ENCODE measurements around the gene CCDC91. TPM values are rescaled to one million over a fixed set of nuclear protein-coding genes. Genes with fewer than 3 reads are reported as not detected.

The CCDC91 gene
- total RNA-seq: 35.0 and 35.1 TPM in 2 replicates

DNA sequence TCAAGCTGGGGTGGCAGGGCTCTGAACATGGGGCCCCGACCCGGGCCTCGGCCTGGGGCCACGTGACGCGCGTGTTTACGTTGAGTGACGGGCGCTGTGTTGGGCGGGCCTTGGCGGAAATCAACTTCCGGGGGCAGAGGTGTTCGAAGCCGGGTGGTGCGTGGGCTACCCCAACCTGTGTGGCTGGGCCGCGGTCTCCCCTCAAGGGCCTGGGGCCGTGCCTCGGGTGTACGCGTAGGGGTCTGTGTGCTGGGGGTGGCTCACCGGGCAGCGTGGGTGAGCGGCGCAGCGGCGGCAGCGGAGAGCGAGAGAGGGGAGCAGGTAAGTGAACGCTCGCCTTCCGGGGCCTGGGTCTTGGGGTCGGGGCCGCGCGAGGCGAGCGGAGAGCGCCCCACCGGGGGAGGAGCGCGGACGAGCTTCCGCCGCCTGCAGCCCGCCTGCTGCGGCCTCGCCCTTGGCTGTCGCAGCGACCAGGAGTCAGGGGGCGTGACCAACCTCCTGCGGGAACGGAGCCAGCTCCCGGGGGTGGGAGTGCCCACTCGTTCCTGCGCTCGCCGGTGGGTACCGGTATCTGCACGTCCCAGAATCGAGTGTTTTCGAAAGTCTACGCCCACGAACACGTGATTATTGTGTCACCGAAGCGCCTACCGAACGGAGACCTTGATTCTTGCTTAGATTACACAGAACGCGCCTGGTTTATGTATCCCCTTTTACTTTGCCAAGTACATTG, at the start of gene CCDC91:
TSS of gene CCDC91 (plus strand) at position 136 of the 730 bp plus-strand sequence. CDS start 66,760 bp downstream, outside the sequence.

Other genes starting within 250 kb of the CCDC91 start
- 3.2 and 13.4 TPM in 2 replicates for gene PTHLH, start 217.7 kb upstream of the CCDC91 start, total RNA-seq